AG10803 (cell line): ENCODE measurements around the gene SFMBT2.

Experiments
- DNase-seq: peaks from one replicate; pipeline ENCODE4 v3.0.0; 2010; ENCODE audit warnings: low read depth
- H3K4me3 ChIP-seq: 2 replicates; pipeline ENCODE4 v1.5.1; 2011; ENCODE audit warnings: mild to moderate bottlenecking, low read length, control low read depth
- TF ChIP-seq, protein P1 (sequence below): conservative IDR thresholded peaks from 2 replicates; pipeline ENCODE4 v1.5.1; 2011; ENCODE audit warnings: mild to moderate bottlenecking, low read length, control low read depth, inconsistent platforms

SFMBT2 gene

DNA sequence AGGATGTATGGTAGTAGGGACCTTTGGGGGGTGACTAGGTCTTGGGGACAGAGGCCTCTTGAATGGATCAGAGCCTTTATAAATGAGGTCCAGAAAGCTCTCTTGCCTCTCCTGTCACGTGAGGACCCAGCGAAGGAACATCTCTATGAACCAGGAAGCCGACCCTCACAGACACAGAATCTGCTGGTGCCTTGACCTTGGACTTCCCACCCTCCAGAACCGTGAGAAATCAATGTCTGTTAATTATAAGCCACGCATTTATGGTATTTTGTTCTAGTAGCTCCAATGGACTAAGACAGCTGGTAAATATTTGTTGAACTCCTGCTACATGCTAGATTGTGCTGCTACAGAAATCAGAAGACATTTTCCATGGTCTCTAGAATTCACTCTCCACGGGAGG lies 276.9 kb downstream of the SFMBT2 start:
- TF ChIP-seq, protein P1, sequence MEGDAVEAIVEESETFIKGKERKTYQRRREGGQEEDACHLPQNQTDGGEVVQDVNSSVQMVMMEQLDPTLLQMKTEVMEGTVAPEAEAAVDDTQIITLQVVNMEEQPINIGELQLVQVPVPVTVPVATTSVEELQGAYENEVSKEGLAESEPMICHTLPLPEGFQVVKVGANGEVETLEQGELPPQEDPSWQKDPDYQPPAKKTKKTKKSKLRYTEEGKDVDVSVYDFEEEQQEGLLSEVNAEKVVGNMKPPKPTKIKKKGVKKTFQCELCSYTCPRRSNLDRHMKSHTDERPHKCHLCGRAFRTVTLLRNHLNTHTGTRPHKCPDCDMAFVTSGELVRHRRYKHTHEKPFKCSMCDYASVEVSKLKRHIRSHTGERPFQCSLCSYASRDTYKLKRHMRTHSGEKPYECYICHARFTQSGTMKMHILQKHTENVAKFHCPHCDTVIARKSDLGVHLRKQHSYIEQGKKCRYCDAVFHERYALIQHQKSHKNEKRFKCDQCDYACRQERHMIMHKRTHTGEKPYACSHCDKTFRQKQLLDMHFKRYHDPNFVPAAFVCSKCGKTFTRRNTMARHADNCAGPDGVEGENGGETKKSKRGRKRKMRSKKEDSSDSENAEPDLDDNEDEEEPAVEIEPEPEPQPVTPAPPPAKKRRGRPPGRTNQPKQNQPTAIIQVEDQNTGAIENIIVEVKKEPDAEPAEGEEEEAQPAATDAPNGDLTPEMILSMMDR, result no peak
- no peak overlapping the region for H3K4me3 ChIP-seq
- DNase-seq, result no peak

DNA sequence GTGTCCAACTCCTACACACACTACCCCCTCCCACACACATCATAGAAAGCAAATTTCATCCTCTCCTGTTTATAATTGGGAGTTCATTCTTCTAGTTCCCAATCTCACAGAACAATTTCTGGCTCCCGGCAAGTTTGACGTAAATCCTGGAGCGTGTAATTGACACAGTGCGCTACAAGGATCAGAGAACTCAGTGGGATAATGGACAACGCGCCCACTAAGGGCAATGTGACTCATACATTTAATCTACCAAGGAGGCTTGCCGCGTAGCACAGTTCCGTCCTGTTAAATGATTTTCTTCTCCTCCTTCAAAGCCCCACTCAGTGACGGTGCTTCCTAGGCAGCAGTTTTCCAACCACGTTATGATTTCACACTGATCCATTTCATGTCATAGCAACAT lies 277.6 kb downstream of the SFMBT2 start:
- TF ChIP-seq, protein P1, result no peak
- DNase-seq, result no peak
- H3K4me3 ChIP-seq, result no peak overlapping the region

DNA sequence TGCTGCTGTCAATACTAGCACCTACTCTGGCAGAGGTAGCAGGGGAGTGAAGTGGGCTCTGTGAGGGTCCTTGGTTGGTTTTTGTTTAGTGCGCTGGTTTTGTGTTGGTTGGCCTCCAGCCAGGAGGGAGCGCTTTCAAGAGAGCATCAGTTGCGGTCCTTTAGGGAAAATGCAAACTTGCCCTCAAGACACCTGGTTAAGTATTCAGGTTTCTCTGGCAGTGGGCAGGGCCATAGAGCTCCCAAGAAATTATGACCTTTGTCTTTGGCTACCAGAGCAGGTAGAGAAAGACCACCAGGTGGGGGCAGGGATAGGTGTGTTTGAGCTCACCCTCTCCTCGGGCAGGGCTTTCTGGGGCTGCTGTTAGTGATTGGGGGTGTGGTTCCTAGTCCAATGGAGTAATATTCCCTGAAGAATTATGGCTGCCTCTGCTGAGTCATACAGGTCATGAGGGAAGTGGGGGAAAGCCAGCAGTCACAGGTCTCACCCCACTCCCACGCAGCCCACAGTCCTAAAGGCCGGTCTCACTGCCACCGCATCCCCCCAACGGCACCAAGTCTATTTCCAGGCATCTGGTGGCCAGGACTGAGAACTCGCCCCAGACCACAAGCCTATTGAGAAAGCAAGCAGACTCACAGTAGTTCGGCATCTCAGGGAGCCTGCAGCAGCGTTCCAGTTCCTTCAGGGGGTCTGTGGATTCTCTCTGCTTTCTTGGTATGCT lies 280.5 kb downstream of the SFMBT2 start:
- DNase-seq, result no peak
- no peak overlapping the region for H3K4me3 ChIP-seq
- TF ChIP-seq, protein P1, result no peak

DNA sequence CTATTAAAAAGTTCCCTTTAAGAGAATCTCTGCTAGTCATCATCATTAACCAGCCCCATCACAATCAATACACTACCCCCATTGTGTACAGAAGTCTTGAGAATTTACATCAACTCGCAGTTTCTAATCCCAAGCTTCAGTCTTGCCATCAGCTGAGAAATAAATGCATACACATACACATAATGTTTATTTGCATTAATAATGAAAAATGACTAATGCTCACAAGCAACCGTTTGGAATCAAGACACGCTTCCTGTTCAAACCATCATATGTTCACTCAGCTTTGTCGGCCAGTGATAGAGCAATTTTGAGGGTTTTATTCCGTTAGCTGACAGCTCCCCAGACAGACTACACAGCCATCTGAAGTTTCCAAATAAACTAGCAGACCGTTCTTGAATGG lies 287.1 kb downstream of the SFMBT2 start:
- no peak overlapping the region for H3K4me3 ChIP-seq
- DNase-seq, result no peak
- TF ChIP-seq, protein P1, result no peak

DNA sequence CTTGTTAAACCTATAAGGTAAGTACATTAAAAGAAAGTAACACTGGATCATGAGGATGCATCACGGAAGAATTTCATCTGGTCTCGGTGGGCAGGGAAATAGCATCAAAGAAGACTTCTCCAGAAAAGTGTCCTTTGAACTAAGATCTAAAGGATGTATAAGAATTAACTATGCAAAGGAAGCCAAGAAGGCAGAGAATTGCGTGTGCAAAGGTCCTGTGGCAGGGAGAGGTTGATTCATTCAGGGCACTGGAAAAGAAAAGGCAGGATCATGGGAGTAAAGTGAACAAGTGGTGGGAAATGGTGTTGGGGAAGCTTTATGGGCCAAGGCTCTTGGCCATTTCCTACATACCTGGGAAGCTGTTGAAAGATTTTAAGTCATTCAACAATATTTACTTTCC lies 288.3 kb downstream of the SFMBT2 start:
- DNase-seq, result no peak
- no peak overlapping the region for H3K4me3 ChIP-seq
- TF ChIP-seq, protein P1, result no peak

DNA sequence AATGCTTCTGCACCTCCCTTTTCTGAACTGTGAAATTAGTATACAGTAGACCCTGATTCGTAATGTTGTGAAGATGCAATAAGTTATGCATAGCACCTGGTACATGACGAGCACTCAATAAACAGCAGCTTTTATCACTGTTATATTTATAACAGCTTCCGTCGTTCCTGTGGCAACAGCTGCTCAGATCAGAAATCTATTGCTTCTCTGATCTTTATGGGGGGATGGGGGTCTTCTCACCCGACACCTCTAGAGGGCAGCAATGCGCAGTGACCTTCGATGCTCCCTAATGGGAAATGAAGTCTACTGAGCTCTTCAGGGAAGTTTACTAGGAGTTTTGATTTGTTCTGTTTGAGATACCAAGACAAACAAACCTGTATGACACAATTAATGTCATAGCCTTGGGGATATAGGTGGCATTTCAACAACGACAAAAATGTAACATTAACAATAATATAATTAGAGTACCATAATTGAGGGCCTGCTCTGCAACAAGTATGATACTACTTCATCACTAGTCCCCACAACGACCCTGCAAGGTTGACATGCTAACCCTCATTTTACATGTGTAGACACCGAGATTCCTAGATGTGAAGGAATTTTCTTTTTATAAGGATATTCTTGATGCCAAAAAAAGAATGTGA lies 289.6 kb downstream of the SFMBT2 start:
- DNase-seq, result no peak
- TF ChIP-seq, protein P1, result peak; percentile 46

More for the DNA sequence above, 289.6 kb downstream of the SFMBT2 start:
- H3K4me3 ChIP-seq, result no peak overlapping the region
